HepG2 (cell line): ENCODE data around the gene MIS18A. TPM values are rescaled to one million over a fixed set of nuclear protein-coding genes. Genes with fewer than 3 reads are reported as not detected.

ENCODE experiments used
- CCDC6 ChIP-seq: sonication (generic); formaldehyde crosslinking; IDR thresholded peaks from 2 replicates; pipeline ENCODE4 v1.8.1; 2022; ENCODE audit warnings: mild to moderate bottlenecking, missing genetic modification reagents, moderate library complexity
- CEBPB ChIP-seq: IDR thresholded peaks from 2 replicates; pipeline ENCODE4 v1.6.1; 2011; ENCODE audit warnings: low read depth, low read length, improper control_type of control experiment, borderline replicate concordance
- E2F1 ChIP-seq: sonication (generic); formaldehyde crosslinking; IDR thresholded peaks from 2 replicates; pipeline ENCODE4 v1.5.0; 2020; ENCODE audit warnings: missing genetic modification reagents
- MIER3 ChIP-seq: IDR thresholded peaks from 2 replicates; pipeline ENCODE4 v1.6.1; 2016; ENCODE audit warnings: missing compliant biosample characterization, borderline replicate concordance
- MTF2 ChIP-seq: sonication (generic); formaldehyde crosslinking; IDR thresholded peaks from 2 replicates; pipeline ENCODE4 v1.5.0; 2020; ENCODE audit warnings: missing genetic modification reagents, borderline replicate concordance
- SRSF1 ChIP-seq: fragments of 200-400 bp; formaldehyde crosslinking; optimal IDR thresholded peaks from 2 replicates; pipeline ENCODE3; 2017; ENCODE audit warnings: mild to moderate bottlenecking, low read depth, low read length, moderate library complexity
- WIZ ChIP-seq: sonication (generic); formaldehyde crosslinking; IDR thresholded peaks from 2 replicates; pipeline ENCODE4 v1.5.1; 2020; ENCODE audit warnings: mild to moderate bottlenecking, missing genetic modification reagents
- ZBTB49 ChIP-seq: sonication (generic); formaldehyde crosslinking; IDR thresholded peaks from 2 replicates; pipeline ENCODE4 v1.4.0; 2020; ENCODE audit warnings: missing genetic modification reagents, borderline replicate concordance
- ZMYM2 ChIP-seq: sonication (generic); formaldehyde crosslinking; IDR thresholded peaks from 2 replicates; pipeline ENCODE4 v1.8.0; 2022; ENCODE audit warnings: mild to moderate bottlenecking, missing genetic modification reagents
- ZNF496 ChIP-seq: sonication (generic); formaldehyde crosslinking; IDR thresholded peaks from 2 replicates; pipeline ENCODE4 v1.8.1; 2023; ENCODE audit warnings: mild to moderate bottlenecking, moderate library complexity, missing genetic modification reagents; ENCODE audit not compliant: insufficient replicate concordance
- ZNF512 ChIP-seq: sonication (generic); formaldehyde crosslinking; IDR thresholded peaks from 2 replicates; pipeline ENCODE4 v1.4.0; 2020; ENCODE audit warnings: mild to moderate bottlenecking, missing genetic modification reagents
- ZNF768 ChIP-seq: sonication (generic); formaldehyde crosslinking; IDR thresholded peaks from 2 replicates; pipeline ENCODE4 v1.4.0; 2020; ENCODE audit warnings: missing genetic modification reagents
- ZSCAN21 ChIP-seq: sonication (generic); formaldehyde crosslinking; IDR thresholded peaks from 2 replicates; pipeline ENCODE4 v1.8.0; 2022; ENCODE audit warnings: mild to moderate bottlenecking, missing genetic modification reagents, moderate library complexity, borderline replicate concordance
- polyA plus RNA-seq, 8 experiments: library from polyadenylated mRNA; depleted of rRNA in 3 of 8; stranded (reverse) in 7 of 8; unstranded in 1 of 8; fragments of >200 nt; fragmentation: Illumina TruSeq in 4 of 8; extraction: Trizol in 4 of 8; gene quantifications; 2 replicates each; pipeline versions ENCODE4 v1.2.1 to v1.2.3, GENCODE V29; 2011 to 2016; ENCODE audit warnings: low read depth in 4 of 8, missing spikeins in 1 of 8, mixed read lengths in 1 of 8; ENCODE audit not compliant: insufficient read depth in 1 of 8
- total RNA-seq, 5 experiments: library from RNA; depleted of rRNA; stranded (reverse); fragments of >200 nt; fragmentation: Illumina TruSeq; extraction: Trizol; gene quantifications; 2 replicates each; pipeline ENCODE4 v1.2.3, GENCODE V29; 2016; ENCODE audit warnings: low read depth in 1 of 5
- TF ChIP-seq, protein P1 (sequence below): IDR thresholded peaks from 2 replicates; pipeline ENCODE4 v1.6.1; 2016; ENCODE audit warnings: low read depth, missing genetic modification reagents, missing compliant biosample characterization

The MIS18A gene
- total and polyA plus RNA-seq, 2 of the 13 experiments (the other 11 are each of a cell fraction or from before 2014, with no cell fraction given), result 11.2 to 41.4 TPM

DNA sequence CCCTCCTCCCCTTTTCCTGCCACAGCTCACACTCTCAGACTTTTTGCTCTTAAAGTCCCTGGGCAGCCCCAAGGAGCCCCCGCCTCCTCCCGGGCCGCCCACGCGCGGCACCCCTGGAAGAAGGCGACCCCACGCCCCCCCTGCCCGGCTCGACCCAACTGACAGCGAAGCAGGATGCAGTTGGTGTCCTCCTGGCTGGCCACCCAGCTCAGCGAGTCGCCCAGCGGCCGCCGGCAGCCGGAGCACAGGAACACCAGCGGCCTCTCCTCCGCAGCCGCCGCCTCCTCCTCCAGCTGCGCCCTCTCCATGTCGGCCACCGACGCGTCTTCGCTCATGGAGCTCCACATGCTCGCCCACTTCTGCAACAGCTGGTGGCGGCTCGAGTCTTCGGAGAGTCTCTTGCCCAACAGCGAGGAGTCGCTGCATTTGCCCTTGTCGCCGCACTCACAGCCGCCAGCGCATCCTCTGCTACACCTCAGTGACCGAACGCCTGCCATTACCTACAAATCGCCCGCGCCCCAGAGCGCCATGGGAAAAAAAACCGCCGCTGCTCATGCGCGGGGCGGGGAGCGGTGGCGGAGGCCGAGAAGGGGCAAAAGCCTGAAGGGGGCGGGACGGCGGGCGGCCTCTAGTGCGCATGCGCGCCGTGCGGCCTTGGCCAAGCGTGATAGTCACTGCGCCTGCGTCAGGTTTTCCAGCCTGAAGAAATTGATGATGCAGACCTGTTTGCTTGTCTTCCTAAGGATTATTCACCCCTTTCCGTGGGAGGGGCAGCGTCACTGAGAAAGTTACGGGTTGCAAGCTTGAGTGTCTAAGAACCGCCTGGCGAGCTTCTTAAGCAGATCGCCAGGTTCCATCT, at the start of gene MIS18A (continued):
- TF ChIP-seq, protein P1, sequence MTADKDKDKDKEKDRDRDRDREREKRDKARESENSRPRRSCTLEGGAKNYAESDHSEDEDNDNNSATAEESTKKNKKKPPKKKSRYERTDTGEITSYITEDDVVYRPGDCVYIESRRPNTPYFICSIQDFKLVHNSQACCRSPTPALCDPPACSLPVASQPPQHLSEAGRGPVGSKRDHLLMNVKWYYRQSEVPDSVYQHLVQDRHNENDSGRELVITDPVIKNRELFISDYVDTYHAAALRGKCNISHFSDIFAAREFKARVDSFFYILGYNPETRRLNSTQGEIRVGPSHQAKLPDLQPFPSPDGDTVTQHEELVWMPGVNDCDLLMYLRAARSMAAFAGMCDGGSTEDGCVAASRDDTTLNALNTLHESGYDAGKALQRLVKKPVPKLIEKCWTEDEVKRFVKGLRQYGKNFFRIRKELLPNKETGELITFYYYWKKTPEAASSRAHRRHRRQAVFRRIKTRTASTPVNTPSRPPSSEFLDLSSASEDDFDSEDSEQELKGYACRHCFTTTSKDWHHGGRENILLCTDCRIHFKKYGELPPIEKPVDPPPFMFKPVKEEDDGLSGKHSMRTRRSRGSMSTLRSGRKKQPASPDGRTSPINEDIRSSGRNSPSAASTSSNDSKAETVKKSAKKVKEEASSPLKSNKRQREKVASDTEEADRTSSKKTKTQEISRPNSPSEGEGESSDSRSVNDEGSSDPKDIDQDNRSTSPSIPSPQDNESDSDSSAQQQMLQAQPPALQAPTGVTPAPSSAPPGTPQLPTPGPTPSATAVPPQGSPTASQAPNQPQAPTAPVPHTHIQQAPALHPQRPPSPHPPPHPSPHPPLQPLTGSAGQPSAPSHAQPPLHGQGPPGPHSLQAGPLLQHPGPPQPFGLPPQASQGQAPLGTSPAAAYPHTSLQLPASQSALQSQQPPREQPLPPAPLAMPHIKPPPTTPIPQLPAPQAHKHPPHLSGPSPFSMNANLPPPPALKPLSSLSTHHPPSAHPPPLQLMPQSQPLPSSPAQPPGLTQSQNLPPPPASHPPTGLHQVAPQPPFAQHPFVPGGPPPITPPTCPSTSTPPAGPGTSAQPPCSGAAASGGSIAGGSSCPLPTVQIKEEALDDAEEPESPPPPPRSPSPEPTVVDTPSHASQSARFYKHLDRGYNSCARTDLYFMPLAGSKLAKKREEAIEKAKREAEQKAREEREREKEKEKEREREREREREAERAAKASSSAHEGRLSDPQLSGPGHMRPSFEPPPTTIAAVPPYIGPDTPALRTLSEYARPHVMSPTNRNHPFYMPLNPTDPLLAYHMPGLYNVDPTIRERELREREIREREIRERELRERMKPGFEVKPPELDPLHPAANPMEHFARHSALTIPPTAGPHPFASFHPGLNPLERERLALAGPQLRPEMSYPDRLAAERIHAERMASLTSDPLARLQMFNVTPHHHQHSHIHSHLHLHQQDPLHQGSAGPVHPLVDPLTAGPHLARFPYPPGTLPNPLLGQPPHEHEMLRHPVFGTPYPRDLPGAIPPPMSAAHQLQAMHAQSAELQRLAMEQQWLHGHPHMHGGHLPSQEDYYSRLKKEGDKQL (CRISPR knock-in tag), result no peak
- TF ChIP-seq ZNF512 (no peak), MTF2 (CRISPR knock-in tag) (no peak), CCDC6 (CRISPR knock-in tag) (no peak), SRSF1 (peak; percentile 36), WIZ (CRISPR knock-in tag) (no peak), ZSCAN21 (CRISPR knock-in tag) (peak; percentile 72), CEBPB (no peak), ZMYM2 (CRISPR knock-in tag) (no peak), ZNF768 (CRISPR knock-in tag) (peak; percentile 32; the same call in 1 of the 2 replicates), ZBTB49 (CRISPR knock-in tag) (no peak), MIER3 (CRISPR knock-in tag) (peak; percentile 73; the same call in 1 of the 2 replicates), ZNF496 (CRISPR knock-in tag) (no peak), E2F1 (CRISPR knock-in tag) (peak; percentile 59; the same call in 1 of the 2 replicates)
